SU-DHL-6 (cell line): ENCODE data around the gene PLXNB2.

ENCODE experiments used
- CTCF ChIP-seq: fragments of 200-600 bp; sonication (generic); IDR thresholded peaks from one replicate; pipeline ENCODE4 v1.5.1; 2017; ENCODE audit warnings: antibody characterized with exemption, mild to moderate bottlenecking, low read length, moderate library complexity; ENCODE audit not compliant: insufficient read depth, poor library complexity, severe bottlenecking
- EZH2phosphoT487 ChIP-seq: fragments of 200-600 bp; sonication (generic), shearing (Covaris generic); conservative IDR thresholded peaks from 2 replicates; pipeline ENCODE4 v1.6.1; 2018; ENCODE audit warnings: mild to moderate bottlenecking, antibody characterized with exemption, low read length, moderate library complexity, mixed read lengths

- TF ChIP-seq CTCF: no peak
- no peak for TF ChIP-seq EZH2phosphoT487
These were observed 79.1 kb downstream of the PLXNB2 start for GRCh38 chr22:50228366-50228765.
